Activated CD8-positive, alpha-beta memory T cell treated with anti-CD3 and anti-CD28 coated beads for 48 hours (primary cell): ENCODE data around the gene TVP23C.

ENCODE experiments used
- DNase-seq, 3 experiments: peaks; one replicate each; pipeline ENCODE4 v3.0.0-alpha.2; 2020; ENCODE audit warnings: low read depth in 2 of 3, low spot score in 2 of 3

TVP23C gene

GRCh38 chr17:15496735-15497670 lies 66.3 kb downstream of the TVP23C start:
- DNase-seq = no peak

GRCh38 chr17:15494821-15495220 lies 68.5 kb downstream of the TVP23C start:
- no peak for DNase-seq

- DNase-seq = no peak
These were observed 69.6 kb downstream of the TVP23C start for GRCh38 chr17:15493693-15494035.

DNA sequence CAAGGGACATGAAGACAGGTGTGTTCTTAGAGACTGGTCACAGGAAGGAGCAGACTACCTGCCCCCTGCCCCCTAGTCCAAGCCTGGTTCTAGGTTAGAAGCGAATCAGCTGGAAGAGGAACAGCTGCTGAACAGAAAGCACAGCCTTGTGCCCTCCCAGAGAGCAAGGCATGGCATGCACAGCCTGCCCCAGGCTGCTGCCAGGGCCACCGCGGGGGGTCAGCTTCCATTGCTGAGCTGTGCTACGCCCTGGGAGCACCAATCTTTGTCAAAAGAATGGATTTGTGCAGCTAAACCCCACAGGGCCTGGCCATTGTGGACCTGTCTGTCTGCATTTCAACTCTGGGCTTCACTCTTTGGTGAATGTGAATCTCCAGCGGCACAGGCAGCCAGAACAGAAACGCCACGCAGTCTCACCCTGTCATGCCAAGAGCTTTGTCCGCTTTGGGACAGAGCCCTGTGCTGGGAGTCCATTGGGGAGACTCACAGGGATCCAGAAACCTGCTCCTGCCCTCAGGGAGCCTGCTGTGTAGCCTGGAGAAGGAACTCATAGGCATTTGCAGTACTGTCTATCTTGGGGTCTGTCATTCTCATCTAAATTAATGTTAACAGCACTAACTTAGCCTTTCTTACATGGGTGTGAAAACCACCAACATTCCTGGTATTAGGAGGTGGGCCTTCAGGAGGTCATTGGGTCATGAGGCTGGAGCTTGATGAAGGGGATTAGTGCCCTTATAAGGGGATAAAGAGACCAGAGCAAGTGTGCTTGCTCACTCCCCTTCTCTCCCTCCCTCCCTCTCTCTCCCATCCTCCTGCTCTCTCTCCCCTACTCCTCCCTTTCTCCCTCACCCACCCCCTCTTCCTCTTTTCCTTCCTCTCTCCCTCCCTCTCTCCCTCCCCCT lies 70.2 kb downstream of the TVP23C start:
- no peak for DNase-seq

DNA sequence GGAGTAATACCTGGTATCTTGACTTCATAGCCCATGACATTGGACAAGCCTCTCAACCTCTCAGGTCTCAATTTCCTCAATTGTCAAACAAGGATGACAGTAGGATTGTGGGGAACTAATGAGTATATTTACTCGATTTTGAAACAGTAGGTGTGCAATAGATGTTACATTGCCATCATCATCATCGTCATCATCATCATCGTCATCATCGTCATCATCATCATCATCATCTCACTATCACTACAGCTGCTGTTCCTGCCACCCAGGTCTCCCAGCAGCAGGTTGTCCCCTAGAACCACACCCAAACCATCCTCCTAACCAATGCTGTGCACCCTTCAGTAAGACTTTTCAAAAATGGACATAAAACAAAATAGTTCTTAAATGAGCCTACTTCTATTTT lies 71.1 kb downstream of the TVP23C start:
- DNase-seq = no peak

GRCh38 chr17:15490634-15491261 lies 72.5 kb downstream of the TVP23C start:
- DNase-seq = peak in 1 of 3 experiments; percentile 25

- DNase-seq = no peak
These were observed 74.7 kb downstream of the TVP23C start for GRCh38 chr17:15488557-15488956.

DNA sequence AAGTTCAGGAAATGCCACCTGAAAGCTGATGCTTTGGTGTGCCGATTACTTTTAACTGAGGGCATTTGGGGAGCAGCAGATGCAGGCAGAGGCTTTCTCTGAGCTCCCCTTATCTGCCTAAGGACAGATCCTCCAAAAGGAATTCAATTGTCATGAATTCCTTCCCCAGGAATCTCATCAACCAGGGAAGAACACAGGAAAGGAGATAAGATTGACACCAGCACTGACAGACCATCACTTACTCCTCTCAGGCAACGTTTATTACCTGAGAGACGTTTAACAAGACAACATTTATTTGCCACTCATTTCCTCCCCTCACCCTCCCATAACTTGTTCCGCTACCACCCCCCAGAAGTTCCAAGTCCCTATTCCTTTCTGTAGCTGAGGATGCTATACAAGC lies 78.2 kb downstream of the TVP23C start:
- no peak for DNase-seq

DNA sequence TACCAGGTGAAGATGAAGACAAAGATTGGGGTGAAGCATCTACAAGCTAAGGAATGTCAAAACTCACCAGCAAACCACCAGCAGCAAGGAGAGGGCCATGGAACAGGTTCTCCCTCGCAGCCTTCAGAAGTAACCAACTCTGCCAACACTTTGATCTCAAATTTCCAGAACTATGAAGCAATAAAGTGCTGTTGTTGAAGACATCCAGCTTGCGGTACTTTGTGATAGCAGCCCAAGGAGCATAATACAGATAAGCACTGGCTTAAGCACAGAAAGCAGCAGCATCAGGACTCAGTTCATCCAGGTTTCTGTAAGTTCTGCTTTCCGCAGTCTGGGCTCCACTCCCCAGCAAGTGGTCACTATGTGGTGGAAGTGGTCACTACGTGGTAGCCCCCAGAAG lies 79.9 kb downstream of the TVP23C start:
- DNase-seq = no peak

- no peak for DNase-seq
These were observed 80.8 kb downstream of the TVP23C start for GRCh38 chr17:15482476-15482875.

DNA sequence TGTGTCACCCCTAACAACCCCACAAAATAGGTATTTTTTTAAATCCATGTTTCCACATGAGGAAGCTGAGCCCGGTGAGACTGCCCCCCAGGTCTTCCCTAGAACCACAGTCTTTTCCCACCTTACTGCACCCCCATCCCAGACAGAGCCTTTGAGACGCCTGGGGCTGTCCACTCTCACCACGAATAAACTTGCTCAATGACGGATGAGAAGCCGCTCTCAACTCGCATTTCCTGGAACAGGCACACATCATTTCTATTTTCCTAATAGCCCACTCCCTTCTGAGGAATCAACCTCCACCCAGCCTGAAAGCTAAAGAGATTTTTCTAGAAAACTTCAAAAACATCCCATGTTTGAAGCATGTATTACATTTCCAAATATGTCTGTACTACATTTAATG lies 81.8 kb downstream of the TVP23C start:
- DNase-seq = no peak

DNA sequence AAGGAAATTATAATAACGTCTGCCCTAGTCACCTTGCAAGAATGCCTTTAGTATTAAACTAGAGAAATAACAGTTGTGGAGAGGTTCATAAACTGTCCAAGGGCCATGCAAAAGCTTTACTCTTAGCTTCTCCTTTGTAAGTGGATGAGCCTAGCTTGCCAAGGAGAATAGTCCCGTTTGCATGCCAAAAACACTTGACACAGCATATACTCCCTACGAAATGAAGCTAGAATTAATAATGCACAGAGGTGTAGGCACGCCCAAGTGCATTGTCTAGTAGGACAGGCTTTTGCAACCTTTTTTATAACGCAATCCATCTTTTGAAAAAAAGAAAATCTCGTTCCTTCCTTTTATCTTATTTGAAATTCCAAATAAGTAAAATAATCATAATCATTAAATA lies 83.1 kb downstream of the TVP23C start:
- no peak for DNase-seq

- DNase-seq = no peak
These were observed 83.6 kb downstream of the TVP23C start for GRCh38 chr17:15479703-15480102.

DNA sequence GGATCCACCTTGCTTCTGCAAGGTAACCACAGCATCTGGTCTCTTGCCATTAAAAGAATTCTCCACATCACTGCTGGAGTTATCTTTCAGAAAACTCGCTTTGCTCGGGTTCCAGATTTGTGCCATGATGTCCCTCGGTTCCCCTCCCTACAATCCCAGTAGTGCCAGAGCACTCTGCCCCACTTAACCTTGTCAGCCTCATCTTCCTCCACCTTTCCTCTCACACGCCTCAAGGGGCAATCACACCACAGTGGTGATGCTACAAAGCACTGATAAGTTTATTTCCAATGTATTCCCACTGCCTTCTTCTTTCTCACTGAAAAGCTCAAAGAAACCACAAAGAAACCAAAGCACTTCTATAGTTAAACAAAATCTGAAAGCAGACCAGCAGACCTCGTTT lies 84.4 kb downstream of the TVP23C start:
- no peak for DNase-seq

- no peak for DNase-seq
These were observed 87.5 kb downstream of the TVP23C start for GRCh38 chr17:15475631-15476354.

DNA sequence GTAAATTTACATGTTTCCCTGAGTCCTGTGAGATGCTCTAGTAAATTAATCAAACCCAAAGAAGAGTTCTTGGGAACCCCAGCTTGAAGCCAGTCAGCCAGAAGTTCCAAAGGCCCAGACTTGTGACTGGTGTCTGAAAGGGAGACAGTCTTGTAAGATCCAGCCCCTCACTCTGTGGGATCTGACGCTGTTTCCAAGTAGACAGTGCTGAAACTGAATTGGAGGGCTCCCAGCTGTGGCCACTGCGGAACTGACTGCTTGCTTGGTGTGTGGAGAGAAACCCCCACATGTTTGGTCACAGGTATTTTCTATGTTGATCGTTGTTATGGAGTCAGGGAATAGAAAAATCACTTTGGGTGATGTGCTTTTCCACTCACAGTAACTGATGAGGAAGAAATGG lies 90.4 kb downstream of the TVP23C start:
- no peak for DNase-seq

DNA sequence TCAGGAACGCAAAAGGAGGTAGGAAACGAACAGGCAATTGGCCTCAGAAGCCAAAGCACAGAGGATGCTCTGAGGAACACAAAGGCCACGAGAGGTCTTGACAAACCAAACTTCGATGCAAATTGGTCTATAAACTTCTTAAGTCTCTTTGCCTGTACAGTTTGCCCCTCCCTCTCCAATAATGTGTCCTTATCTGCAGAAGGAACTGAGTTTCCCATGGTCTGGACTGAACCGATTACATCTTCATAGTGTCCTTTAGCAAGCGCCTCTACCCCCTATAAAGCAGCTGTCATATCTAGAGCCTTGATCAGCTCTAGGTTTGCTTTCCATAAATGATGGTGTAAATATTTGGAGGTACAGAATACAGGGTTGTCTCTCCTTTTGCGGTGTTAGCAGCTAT lies 92.7 kb downstream of the TVP23C start:
- DNase-seq = no peak

- DNase-seq = no peak
These were observed 94.0 kb downstream of the TVP23C start for GRCh38 chr17:15469260-15469659.

- DNase-seq = no peak
These were observed 95.2 kb downstream of the TVP23C start for GRCh38 chr17:15468126-15468525.

GRCh38 chr17:15467592-15467991 lies 95.7 kb downstream of the TVP23C start, which contains the start of gene CDRT4:
CDRT4 (minus strand) TSS chr17:15467621; CDS start chr17:15440238, 27,383 bp downstream.
- DNase-seq = no peak

- DNase-seq = no peak
These were observed 97.2 kb downstream of the TVP23C start for GRCh38 chr17:15466131-15466530.
